GM19468 (cell line): ENCODE measurements around the gene CCDC60.

Experiments
- ATAC-seq: cut with Tn5 transposase; IDR thresholded peaks from one replicate; pipeline ENCODE4 v1.9.1; 2021; ENCODE audit warnings: mild to moderate bottlenecking, moderate library complexity, moderate number of reproducible peaks; ENCODE audit not compliant: unreplicated experiment; ENCODE audit errors: extremely low read depth

Gene CCDC60

GRCh38 chr12:119334430-119335170 lies at the start of gene CCDC60:
CCDC60 (plus strand) TSS chr12:119334729; CDS start chr12:119335177, 448 bp downstream.
- ATAC-seq: no peak

GRCh38 chr12:119288576-119288975 lies 46.0 kb upstream of the CCDC60 start:
- ATAC-seq: no peak

GRCh38 chr12:119292893-119293630 lies 41.5 kb upstream of the CCDC60 start:
- no peak for ATAC-seq

- ATAC-seq: no peak
These were observed 40.3 kb upstream of the CCDC60 start for GRCh38 chr12:119294211-119294610.

- ATAC-seq: no peak
These were observed 38.0 kb upstream of the CCDC60 start for GRCh38 chr12:119296535-119296934.

GRCh38 chr12:119299130-119299529 lies 35.4 kb upstream of the CCDC60 start:
- no peak for ATAC-seq

GRCh38 chr12:119301379-119301778 lies 33.1 kb upstream of the CCDC60 start:
- ATAC-seq: no peak

GRCh38 chr12:119302451-119303080 lies 32.0 kb upstream of the CCDC60 start:
- no peak for ATAC-seq

- ATAC-seq: no peak
These were observed 27.9 kb upstream of the CCDC60 start for GRCh38 chr12:119306593-119306992.

- ATAC-seq: no peak
These were observed 26.8 kb upstream of the CCDC60 start for GRCh38 chr12:119307747-119308146.

GRCh38 chr12:119308708-119309456 lies 25.6 kb upstream of the CCDC60 start:
- ATAC-seq: no peak

GRCh38 chr12:119311878-119312277 lies 22.7 kb upstream of the CCDC60 start:
- no peak for ATAC-seq

GRCh38 chr12:119312904-119313303 lies 21.6 kb upstream of the CCDC60 start:
- no peak for ATAC-seq

GRCh38 chr12:119314290-119314689 lies 20.2 kb upstream of the CCDC60 start:
- ATAC-seq: no peak

GRCh38 chr12:119319638-119320037 lies 14.9 kb upstream of the CCDC60 start:
- ATAC-seq: no peak

- no peak for ATAC-seq
These were observed 13.9 kb upstream of the CCDC60 start for GRCh38 chr12:119320678-119321077.

- ATAC-seq: no peak
These were observed 12.2 kb upstream of the CCDC60 start for GRCh38 chr12:119322301-119322723.

GRCh38 chr12:119325813-119326212 lies 8.7 kb upstream of the CCDC60 start:
- ATAC-seq: no peak

- ATAC-seq: no peak
These were observed 8.2 kb upstream of the CCDC60 start for GRCh38 chr12:119326341-119326740.

- no peak for ATAC-seq
These were observed 7.1 kb upstream of the CCDC60 start for GRCh38 chr12:119327471-119327870.
